RPMI7951 (cell line): ENCODE data around the gene COPE. TPM values are rescaled to one million over a fixed set of nuclear protein-coding genes. Genes with fewer than 3 reads are reported as not detected.
A peak's percentile ranks its signal among the peaks of the same experiment; 100 is the strongest.

Experiments
- DNase-seq: peaks from one replicate; pipeline ENCODE4 v3.0.0-alpha.2; 2012; ENCODE audit warnings: low read depth
- total RNA-seq: library from RNA; depleted of rRNA; stranded (reverse); fragments of >200 nt; shearing (Covaris generic); gene quantifications from 2 replicates; pipeline ENCODE4 v1.2.3, GENCODE V29; 2014

The COPE gene
- total RNA-seq, 1 experiment from 2014 or later, result 324 TPM

GRCh38 chr19:18895038-18895823, 24.0 kb downstream of the COPE start:
- DNase-seq, result peak; percentile 37

GRCh38 chr19:18894254-18895037, 24.7 kb downstream of the COPE start:
- no peak for DNase-seq

GRCh38 chr19:18893587-18894253, 25.5 kb downstream of the COPE start:
- DNase-seq, result no peak

GRCh38 chr19:18889949-18890745, 29.0 kb downstream of the COPE start:
- DNase-seq, result no peak

GRCh38 chr19:18886972-18887371, 32.2 kb downstream of the COPE start:
- no peak for DNase-seq

GRCh38 chr19:18883526-18884304, 35.5 kb downstream of the COPE start:
- DNase-seq, result no peak

GRCh38 chr19:18881491-18881890, 37.7 kb downstream of the COPE start:
- DNase-seq, result no peak

GRCh38 chr19:18879579-18880373, 39.4 kb downstream of the COPE start:
- DNase-seq, result no peak

GRCh38 chr19:18878858-18879578, 40.2 kb downstream of the COPE start:
- no peak for DNase-seq

- DNase-seq, result no peak
These were observed 41.0 kb downstream of the COPE start for GRCh38 chr19:18878058-18878797.

GRCh38 chr19:18876865-18877264, 42.3 kb downstream of the COPE start:
- no peak for DNase-seq

GRCh38 chr19:18875726-18876125, 43.5 kb downstream of the COPE start:
- DNase-seq, result no peak

GRCh38 chr19:18871543-18871942, 47.6 kb downstream of the COPE start:
- DNase-seq, result no peak

GRCh38 chr19:18870531-18871172, 48.5 kb downstream of the COPE start:
- no peak for DNase-seq

- DNase-seq, result no peak
These were observed 49.2 kb downstream of the COPE start for GRCh38 chr19:18869781-18870530.

GRCh38 chr19:18869023-18869618, 50.1 kb downstream of the COPE start:
- DNase-seq, result no peak
